ENCODE measurements around the gene PTPRK.

GRCh38 chr6:128319946-128320345 lies 200.5 kb downstream of the PTPRK start:
- TF ChIP-seq, protein P1, sequence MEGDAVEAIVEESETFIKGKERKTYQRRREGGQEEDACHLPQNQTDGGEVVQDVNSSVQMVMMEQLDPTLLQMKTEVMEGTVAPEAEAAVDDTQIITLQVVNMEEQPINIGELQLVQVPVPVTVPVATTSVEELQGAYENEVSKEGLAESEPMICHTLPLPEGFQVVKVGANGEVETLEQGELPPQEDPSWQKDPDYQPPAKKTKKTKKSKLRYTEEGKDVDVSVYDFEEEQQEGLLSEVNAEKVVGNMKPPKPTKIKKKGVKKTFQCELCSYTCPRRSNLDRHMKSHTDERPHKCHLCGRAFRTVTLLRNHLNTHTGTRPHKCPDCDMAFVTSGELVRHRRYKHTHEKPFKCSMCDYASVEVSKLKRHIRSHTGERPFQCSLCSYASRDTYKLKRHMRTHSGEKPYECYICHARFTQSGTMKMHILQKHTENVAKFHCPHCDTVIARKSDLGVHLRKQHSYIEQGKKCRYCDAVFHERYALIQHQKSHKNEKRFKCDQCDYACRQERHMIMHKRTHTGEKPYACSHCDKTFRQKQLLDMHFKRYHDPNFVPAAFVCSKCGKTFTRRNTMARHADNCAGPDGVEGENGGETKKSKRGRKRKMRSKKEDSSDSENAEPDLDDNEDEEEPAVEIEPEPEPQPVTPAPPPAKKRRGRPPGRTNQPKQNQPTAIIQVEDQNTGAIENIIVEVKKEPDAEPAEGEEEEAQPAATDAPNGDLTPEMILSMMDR (IDR thresholded peaks at IDR 0.05) = no peak
- no peak for TF ChIP-seq POLR2A (IDR thresholded peaks at IDR 0.05)
